HepG2 (cell line): Measurements from ENCODE around the gene AGR3. TPM values are rescaled to one million over a fixed set of nuclear protein-coding genes. Genes with fewer than 3 reads are reported as not detected.

Source experiments
- ATAC-seq: fragments of 200-7000 bp; cut with Tn5 transposase; 3 replicates; pipeline ENCODE4 v1.9.1; 2020; ENCODE audit warnings: mild to moderate bottlenecking, moderate library complexity
- BruUV-seq: library from RNA; stranded (reverse); fragments of 400-500 nt; replicated peaks from 2 replicates; lab custom pipeline; 2021; lab: Mats Ljungman, UMichigan
- CTCF ChIA-PET: fragments of 300-600 bp; formaldehyde crosslinking; extraction: SDS; loops from one replicate; lab custom pipeline; 2021; ENCODE audit warnings: low total read pairs, inconsistent platforms, low intra/inter-chr PET ratio; lab: Yijun Ruan, JAX
- POLR2A ChIA-PET: fragments of 350-600 bp; sonication (Branson Sonifier 250); formaldehyde crosslinking; loops from one replicate; lab custom pipeline; 2020; ENCODE audit warnings: antibody characterized with exemption, inconsistent platforms; lab: Yijun Ruan, JAX
- DNase-seq: peaks from one replicate; pipeline ENCODE4 v3.0.0-alpha.2; 2015; ENCODE audit warnings: low spot score
- FAIRE-seq: peaks from 3 replicates; lab custom pipeline; 2011; peaks lifted over from hg19 to GRCh38; lab: Jason Lieb, UNC
- H2AFZ ChIP-seq: one replicate; pipeline ENCODE4 v1.6.1; 2011; ENCODE audit warnings: low read length, inconsistent platforms
- H3K27ac ChIP-seq: fragments of 300-600 bp; 3 replicates; pipeline ENCODE4 v1.8.0; 2011; ENCODE audit warnings: mixed run types, mild to moderate bottlenecking, mixed read lengths, low read length, inconsistent platforms; ENCODE audit not compliant: insufficient read depth; ENCODE audit errors: extremely low read length
- H3K27me3 ChIP-seq, 2 experiments: fragments of 200-600 bp in 1 of 2; 2 replicates in 1 of 2; 3 replicates in 1 of 2; pipeline versions ENCODE4 v1.6.0 to v1.8.0; 2011; ENCODE audit warnings: low read length in 2 of 2, mild to moderate bottlenecking in 2 of 2, moderate library complexity in 2 of 2, inconsistent platforms in 1 of 2; ENCODE audit not compliant: insufficient read depth in 2 of 2, control insufficient read depth in 1 of 2
- H3K36me3 ChIP-seq, 2 experiments: fragments of 200-600 bp in 1 of 2; replicated peaks in 1 of 2; 2 replicates in 1 of 2; 3 replicates in 1 of 2; pipeline versions ENCODE4 v1.5.1 to v1.8.0; 2011; ENCODE audit warnings: low read length in 2 of 2, inconsistent platforms in 1 of 2; ENCODE audit not compliant: insufficient read depth in 2 of 2, control insufficient read depth in 1 of 2
- H3K4me1 ChIP-seq: 2 replicates; pipeline ENCODE4 v1.5.1; 2012; ENCODE audit warnings: low read length, inconsistent platforms; ENCODE audit not compliant: insufficient read depth
- H3K4me2 ChIP-seq: 2 replicates; pipeline ENCODE4 v1.6.0; 2011; ENCODE audit warnings: low read depth, low read length, inconsistent platforms
- H3K4me3 ChIP-seq, 3 experiments: fragments of 200-600 bp in 1 of 3; sonication (generic), shearing (Covaris generic) in 1 of 3; replicated peaks in 1 of 3; 2 replicates each; pipeline ENCODE4 v1.5.1; 2011 to 2016; ENCODE audit warnings: low read length in 3 of 3, inconsistent platforms in 2 of 3, low read depth in 2 of 3, mild to moderate bottlenecking in 2 of 3, control low read depth in 1 of 3, mixed read lengths in 1 of 3; ENCODE audit not compliant: insufficient read depth in 1 of 3
- H3K79me2 ChIP-seq: one replicate; pipeline ENCODE4 v1.6.1; 2011; ENCODE audit warnings: low read length, inconsistent platforms; ENCODE audit not compliant: insufficient read depth
- H3K9ac ChIP-seq: 2 replicates; pipeline ENCODE4 v1.6.0; 2011; ENCODE audit warnings: mild to moderate bottlenecking, low read depth, low read length, inconsistent platforms; ENCODE audit not compliant: insufficient read depth
- H3K9me3 ChIP-seq: 2 replicates; pipeline ENCODE4 v1.5.1; 2012; ENCODE audit warnings: mild to moderate bottlenecking, low read length
- H4K20me1 ChIP-seq: 2 replicates; pipeline ENCODE4 v1.6.0; 2011; ENCODE audit warnings: inconsistent platforms, mild to moderate bottlenecking, low read length, moderate library complexity; ENCODE audit not compliant: insufficient read depth
- AHDC1 ChIP-seq: sonication (generic); formaldehyde crosslinking; IDR thresholded peaks from 2 replicates; pipeline ENCODE4 v1.5.1; 2020; ENCODE audit warnings: mild to moderate bottlenecking, missing genetic modification reagents, borderline replicate concordance
- DMAP1 ChIP-seq: IDR thresholded peaks from 2 replicates; pipeline ENCODE4 v1.6.1; 2016
- MAFF ChIP-seq: IDR thresholded peaks from 2 replicates; pipeline ENCODE4 v1.6.1; 2011; ENCODE audit warnings: low read depth, low read length, improper control_type of control experiment
- MNT ChIP-seq: fragments of 450-650 bp; IDR thresholded peaks from 2 replicates; pipeline ENCODE4 v1.6.1; 2016
- RBM22 ChIP-seq: fragments of 200-400 bp; formaldehyde crosslinking; optimal IDR thresholded peaks from 2 replicates; pipeline ENCODE3; 2017; ENCODE audit warnings: mild to moderate bottlenecking, low read length, moderate library complexity
- RXRA ChIP-seq: sonication (generic); formaldehyde crosslinking; IDR thresholded peaks from 2 replicates; pipeline ENCODE4 v1.5.1; 2020; ENCODE audit warnings: missing genetic modification reagents
- ZBTB1 ChIP-seq: sonication (generic); formaldehyde crosslinking; IDR thresholded peaks from 2 replicates; pipeline ENCODE4 v1.4.0; 2020; ENCODE audit warnings: missing genetic modification reagents, borderline replicate concordance
- ZBTB33 ChIP-seq: sonication (generic); formaldehyde crosslinking; IDR thresholded peaks from 2 replicates; pipeline ENCODE4 v1.4.0; 2020; ENCODE audit warnings: missing genetic modification reagents
- ZNF18 ChIP-seq: sonication (generic); formaldehyde crosslinking; IDR thresholded peaks from 2 replicates; pipeline ENCODE4 v1.8.0; 2022; ENCODE audit warnings: mild to moderate bottlenecking, missing genetic modification reagents; ENCODE audit not compliant: insufficient replicate concordance
- ZNF557 ChIP-seq: sonication (generic); formaldehyde crosslinking; IDR thresholded peaks from 2 replicates; pipeline ENCODE4 v1.4.0; 2020; ENCODE audit warnings: missing genetic modification reagents
- ZNF589 ChIP-seq: sonication (generic); formaldehyde crosslinking; conservative IDR thresholded peaks from 2 replicates; pipeline ENCODE4 v1.8.0; 2022; ENCODE audit warnings: mild to moderate bottlenecking, moderate library complexity, missing genetic modification reagents
- ZNF616 ChIP-seq: sonication (generic); formaldehyde crosslinking; IDR thresholded peaks from 2 replicates; pipeline ENCODE4 v1.5.0; 2020; ENCODE audit warnings: low read depth, mild to moderate bottlenecking, missing genetic modification reagents
- ZNF746 ChIP-seq: sonication (generic); formaldehyde crosslinking; IDR thresholded peaks from 2 replicates; pipeline ENCODE4 v1.8.0; 2022; ENCODE audit warnings: mild to moderate bottlenecking, missing genetic modification reagents
- WGBS: methylation state at CpG from one replicate; pipeline ENCODE4 v1.1.6; 2017; ENCODE audit warnings: low lambda C conversion rate; 5-methylcytosine and 5-hydroxymethylcytosine counted together
- in situ Hi-C: cut with HindIII; loops from 2 replicates; pipeline ENCODE4 v1.10.0; 2017; ENCODE audit warnings: low pct_unique_long_range_greater_than_20kb; ENCODE audit not compliant: extremely low pct_ligation_motif_present
- intact Hi-C: fragments of 100-400 bp; cut with micrococcal nuclease; formaldehyde crosslinking; loops from one replicate; pipeline ENCODE4 v1.10.0; 2022; ENCODE audit not compliant: unreplicated experiment
- polyA plus RNA-seq, 8 experiments: library from polyadenylated mRNA; depleted of rRNA in 3 of 8; stranded (reverse) in 7 of 8; unstranded in 1 of 8; fragments of >200 nt; fragmentation: Illumina TruSeq in 4 of 8; extraction: Trizol in 4 of 8; gene quantifications; 2 replicates each; pipeline versions ENCODE4 v1.2.1 to v1.2.3, GENCODE V29; 2011 to 2016; ENCODE audit warnings: low read depth in 4 of 8, missing spikeins in 1 of 8, mixed read lengths in 1 of 8; ENCODE audit not compliant: insufficient read depth in 1 of 8
- total RNA-seq, 5 experiments: library from RNA; depleted of rRNA; stranded (reverse); fragments of >200 nt; fragmentation: Illumina TruSeq; extraction: Trizol; gene quantifications; 2 replicates each; pipeline ENCODE4 v1.2.3, GENCODE V29; 2016; ENCODE audit warnings: low read depth in 1 of 5

AGR3 gene
- total and polyA plus RNA-seq, 2 of the 13 experiments (the other 11 are each of a cell fraction or from before 2014, with no cell fraction given) = not detected

GRCh38 chr7:16838386-16838785 is 43.4 kb downstream of the AGR3 start:
- H3K27me3 ChIP-seq = 0 out of 5 replicates have a peak, but pooled peaks cover 0 to 3% of the 10 kb centered on the region in 2 experiments
- in situ Hi-C loops = no loop called here
- ATAC-seq = no peak
- CTCF ChIA-PET = no interaction called here
- no peaks in the 10 kb centered on the region for H3K36me3 ChIP-seq
- H3K4me2 ChIP-seq = no peak overlapping the region
- H3K27ac ChIP-seq = no peak overlapping the region
- no peaks in the 10 kb centered on the region for H3K4me1 ChIP-seq
- TF ChIP-seq ZNF616 (no peak), ZNF589 (CRISPR knock-in tag) (no peak), ZBTB33 (CRISPR knock-in tag) (no peak), ZNF18 (CRISPR knock-in tag) (no peak), ZNF557 (CRISPR knock-in tag) (no peak), MAFF (no peak), RXRA (no peak), RBM22 (no peak), ZBTB1 (no peak), MNT (no peak), DMAP1 (CRISPR knock-in tag) (no peak), AHDC1 (CRISPR knock-in tag) (no peak), ZNF746 (CRISPR knock-in tag) (no peak)
- TF ChIP-seq, all 625 proteins: peak for 0
- POLR2A ChIA-PET = no interaction called here
- BruUV-seq = no TSS peak
- no peaks in the 10 kb centered on the region for H3K9me3 ChIP-seq
- no peak overlapping the region for H3K9ac ChIP-seq
- H4K20me1 ChIP-seq = no peaks in the 10 kb centered on the region
- intact Hi-C loops = no loop called here
- H3K4me3 ChIP-seq = no peak overlapping the region
- H2AFZ ChIP-seq = no peak overlapping the region
- no peak for DNase-seq
- 11% methylated on average over 3 of the region's 3 CpGs for WGBS
- FAIRE-seq = no peak
- no peaks in the 10 kb centered on the region for H3K79me2 ChIP-seq
